Smooth muscle cell (in vitro differentiated cells): Measurements from ENCODE around the gene TSPYL4. TPM values are rescaled to one million over a fixed set of nuclear protein-coding genes. Genes with fewer than 3 reads are reported as not detected.

Source experiments
- DNase-seq: peaks from one replicate; lab custom pipeline; 2025; ENCODE audit not compliant: unreplicated experiment; lab: John Stamatoyannopoulos, UW
- H2AFZ ChIP-seq: fragments of 200-600 bp; sonication (generic); 2 replicates; pipeline ENCODE4 v1.6.0; 2016; ENCODE audit warnings: antibody characterized with exemption, low read depth, mild to moderate bottlenecking
- H3F3A ChIP-seq: fragments of 200-600 bp; sonication (generic); 2 replicates; pipeline ENCODE4 v1.6.0; 2017; ENCODE audit warnings: antibody characterized with exemption, low read depth
- H3K27ac ChIP-seq: fragments of 200-600 bp; sonication (generic); 2 replicates; pipeline ENCODE4 v1.5.1; 2016; ENCODE audit warnings: low read depth, mild to moderate bottlenecking
- H3K27me3 ChIP-seq: fragments of 200-600 bp; sonication (generic); 2 replicates; pipeline ENCODE4 v1.6.1; 2016; ENCODE audit warnings: low read depth, mild to moderate bottlenecking
- H3K36me3 ChIP-seq: fragments of 200-600 bp; sonication (generic); 2 replicates; pipeline ENCODE4 v1.5.1; 2016; ENCODE audit warnings: low read depth
- H3K4me1 ChIP-seq: fragments of 200-600 bp; sonication (generic); 2 replicates; pipeline ENCODE4 v1.5.1; 2016; ENCODE audit warnings: low read depth
- H3K4me2 ChIP-seq: fragments of 200-600 bp; sonication (generic); 2 replicates; pipeline ENCODE4 v1.6.0; 2016; ENCODE audit warnings: mild to moderate bottlenecking
- H3K4me3 ChIP-seq: fragments of 200-600 bp; sonication (generic); 2 replicates; pipeline ENCODE4 v1.5.1; 2016; ENCODE audit warnings: mild to moderate bottlenecking
- H3K79me2 ChIP-seq: fragments of 200-600 bp; sonication (generic); 2 replicates; pipeline ENCODE4 v1.6.0; 2016; ENCODE audit warnings: low read depth, mild to moderate bottlenecking
- H3K9ac ChIP-seq: fragments of 200-600 bp; sonication (generic); 2 replicates; pipeline ENCODE4 v1.6.0; 2016; ENCODE audit warnings: low read depth
- H3K9me3 ChIP-seq: fragments of 200-600 bp; sonication (generic); replicated peaks from 2 replicates; pipeline ENCODE4 v1.5.1; 2016; ENCODE audit warnings: low read depth
- H4K20me1 ChIP-seq: fragments of 200-600 bp; sonication (generic); 2 replicates; pipeline ENCODE4 v1.6.0; 2016; ENCODE audit warnings: low read depth
- CTCF ChIP-seq: fragments of 200-600 bp; sonication (generic); IDR thresholded peaks from 2 replicates; pipeline ENCODE4 v1.5.1; 2017; ENCODE audit warnings: borderline replicate concordance, mild to moderate bottlenecking, antibody characterized with exemption; ENCODE audit not compliant: insufficient read depth, poor library complexity, severe bottlenecking
- WGBS: methylation state at CpG from one replicate; pipeline ENCODE4 v1.1.7; 2016; ENCODE audit warnings: low lambda C conversion rate; 5-methylcytosine and 5-hydroxymethylcytosine counted together
- polyA plus RNA-seq: library from polyadenylated mRNA; unstranded; fragments of >200 nt; fragmentation: Nextera tagmentation; extraction: Ambion mirVana; gene quantifications from 2 replicates; pipeline ENCODE4 v1.2.1, GENCODE V29; 2016
- total RNA-seq: library from RNA; depleted of rRNA; stranded (reverse); fragments of >200 nt; gene quantifications from 2 replicates; pipeline ENCODE4 v1.2.3, GENCODE V29; 2014

TSPYL4 gene
- total and polyA plus RNA-seq, 2 experiments from 2014 or later = 14.7 to 29.5 TPM

GRCh38 chr6:116215414-116215813 is 38.5 kb downstream of the TSPYL4 start:
- WGBS = 54% methylated on average over 5 of the region's 5 CpGs
- no peaks in the 10 kb centered on the region for H3K9me3 ChIP-seq
- no peak for TF ChIP-seq CTCF
- H3K9ac ChIP-seq = no peak overlapping the region
- no peaks in the 10 kb centered on the region for H3K27me3 ChIP-seq
- no peak overlapping the region for H3K4me2 ChIP-seq
- no peak for DNase-seq
- H3K79me2 ChIP-seq = no peaks in the 10 kb centered on the region
- H3F3A ChIP-seq = no peaks in the 10 kb centered on the region
- no peak overlapping the region for H2AFZ ChIP-seq
- no peaks in the 10 kb centered on the region for H4K20me1 ChIP-seq
- H3K4me3 ChIP-seq = no peak overlapping the region
- H3K4me1 ChIP-seq = no peaks in the 10 kb centered on the region
- H3K27ac ChIP-seq = peak overlapping the region; percentile 21
- no peaks in the 10 kb centered on the region for H3K36me3 ChIP-seq

- no peaks in the 10 kb centered on the region for H3K9me3 ChIP-seq
- H3K9ac ChIP-seq = no peak overlapping the region
- H3F3A ChIP-seq = no peaks in the 10 kb centered on the region
- no peaks in the 10 kb centered on the region for H3K27me3 ChIP-seq
- H3K4me1 ChIP-seq = no peaks in the 10 kb centered on the region
- no peak for DNase-seq
- H3K27ac ChIP-seq = no peak overlapping the region
- H2AFZ ChIP-seq = no peak overlapping the region
- H3K36me3 ChIP-seq = no peaks in the 10 kb centered on the region
- H3K79me2 ChIP-seq = no peaks in the 10 kb centered on the region
- 90% methylated on average over 1 of the region's 1 CpG for whole genome bisulfite sequencing
- no peaks in the 10 kb centered on the region for H4K20me1 ChIP-seq
- H3K4me3 ChIP-seq = no peak overlapping the region
- H3K4me2 ChIP-seq = no peak overlapping the region
- TF ChIP-seq CTCF = no peak
Observed at GRCh38 chr6:116214681-116215080, 39.2 kb downstream of the TSPYL4 start.

- DNase-seq = no peak
- Histone ChIP-seq H3K27me3 (no peaks in the 10 kb centered on the region), H3K9me3 (no peaks in the 10 kb centered on the region), H2AFZ (no peak overlapping the region), H3K27ac (peak overlapping the region; percentile 36), H3K4me1 (no peaks in the 10 kb centered on the region), H3K4me3 (no peak overlapping the region), H3K9ac (no peak overlapping the region), H3F3A (no peaks in the 10 kb centered on the region), H3K4me2 (no peak overlapping the region), H4K20me1 (no peaks in the 10 kb centered on the region), H3K36me3 (no peaks in the 10 kb centered on the region), H3K79me2 (no peaks in the 10 kb centered on the region)
- TF ChIP-seq CTCF = no peak
- WGBS = 63% methylated on average over 3 of the region's 3 CpGs
Observed at GRCh38 chr6:116210750-116211425, 43.0 kb downstream of the TSPYL4 start.

GRCh38 chr6:116210316-116210715 is 43.6 kb downstream of the TSPYL4 start:
- no peaks in the 10 kb centered on the region for H3K36me3 ChIP-seq
- no peaks in the 10 kb centered on the region for H3K79me2 ChIP-seq
- H3K9ac ChIP-seq = no peak overlapping the region
- no peaks in the 10 kb centered on the region for H3K27me3 ChIP-seq
- no peak for DNase-seq
- no peaks in the 10 kb centered on the region for H3F3A ChIP-seq
- H3K27ac ChIP-seq = no peak overlapping the region
- TF ChIP-seq CTCF = no peak
- 92% methylated on average over 5 of the region's 5 CpGs for WGBS
- no peaks in the 10 kb centered on the region for H3K9me3 ChIP-seq
- H3K4me3 ChIP-seq = no peak overlapping the region
- H3K4me1 ChIP-seq = no peaks in the 10 kb centered on the region
- no peak overlapping the region for H2AFZ ChIP-seq
- H4K20me1 ChIP-seq = no peaks in the 10 kb centered on the region
- no peak overlapping the region for H3K4me2 ChIP-seq
